ENCODE results near the gene DIP2C.
"Not testable (repeated sequence)": the region's sequence is repeated elsewhere in the genome, so short reads cannot be mapped to it uniquely, and the experiment has no call there.

Gene DIP2C

DNA sequence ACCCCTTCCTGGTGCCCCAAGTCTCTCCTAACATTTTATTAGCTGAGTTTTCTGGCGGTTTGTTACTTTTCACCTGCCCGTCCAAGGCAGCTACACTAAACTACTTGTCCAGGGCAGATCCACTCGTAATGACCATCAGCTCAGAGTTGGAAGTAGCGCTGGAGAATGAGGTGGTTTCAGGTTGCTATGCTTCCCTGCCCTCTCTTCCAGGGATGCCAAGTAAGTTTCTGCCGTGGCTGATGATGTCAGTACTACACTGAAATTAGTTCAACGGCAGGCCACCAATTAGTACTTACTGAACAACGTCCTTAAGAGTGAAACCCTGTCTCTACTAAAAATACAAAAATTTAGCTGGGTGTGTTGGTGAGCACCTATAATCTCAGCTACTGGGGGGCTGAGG, 55.2 kb downstream of the DIP2C start:
- H2AFZ ChIP-seq (ENCODE audit: low read length) = no peak overlapping the region
- no peak overlapping the region for H3K4me3 ChIP-seq (ENCODE audit: low read length, poor library complexity, severe bottlenecking)
- no peaks in the 10 kb centered on the region for H3F3A ChIP-seq (ENCODE audit: low read depth)
- no peaks in the 10 kb centered on the region for H3K36me3 ChIP-seq (ENCODE audit: insufficient read depth, low read length)
- H3K4me2 ChIP-seq (ENCODE audit: low read depth, low read length, poor library complexity, severe bottlenecking) = no peak overlapping the region
- H3K4me1 ChIP-seq (ENCODE audit: insufficient read depth, low read length, poor library complexity, severe bottlenecking) = peaks cover 6% of the 10 kb centered on the region
- no peaks in the 10 kb centered on the region for H3K9me2 ChIP-seq (replicated peaks; ENCODE audit: low read depth, low read length)
- no peaks in the 10 kb centered on the region for H3K9me3 ChIP-seq (ENCODE audit: insufficient read depth, low read depth, low read length)
- TF ChIP-seq, protein P1, sequence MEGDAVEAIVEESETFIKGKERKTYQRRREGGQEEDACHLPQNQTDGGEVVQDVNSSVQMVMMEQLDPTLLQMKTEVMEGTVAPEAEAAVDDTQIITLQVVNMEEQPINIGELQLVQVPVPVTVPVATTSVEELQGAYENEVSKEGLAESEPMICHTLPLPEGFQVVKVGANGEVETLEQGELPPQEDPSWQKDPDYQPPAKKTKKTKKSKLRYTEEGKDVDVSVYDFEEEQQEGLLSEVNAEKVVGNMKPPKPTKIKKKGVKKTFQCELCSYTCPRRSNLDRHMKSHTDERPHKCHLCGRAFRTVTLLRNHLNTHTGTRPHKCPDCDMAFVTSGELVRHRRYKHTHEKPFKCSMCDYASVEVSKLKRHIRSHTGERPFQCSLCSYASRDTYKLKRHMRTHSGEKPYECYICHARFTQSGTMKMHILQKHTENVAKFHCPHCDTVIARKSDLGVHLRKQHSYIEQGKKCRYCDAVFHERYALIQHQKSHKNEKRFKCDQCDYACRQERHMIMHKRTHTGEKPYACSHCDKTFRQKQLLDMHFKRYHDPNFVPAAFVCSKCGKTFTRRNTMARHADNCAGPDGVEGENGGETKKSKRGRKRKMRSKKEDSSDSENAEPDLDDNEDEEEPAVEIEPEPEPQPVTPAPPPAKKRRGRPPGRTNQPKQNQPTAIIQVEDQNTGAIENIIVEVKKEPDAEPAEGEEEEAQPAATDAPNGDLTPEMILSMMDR (conservative IDR thresholded peaks at IDR 0.05; ENCODE audit: low read length) = no peak
- no peak for TF ChIP-seq EZH2phosphoT487 (IDR thresholded peaks at IDR 0.05; ENCODE audit: borderline replicate concordance)
- no peaks in the 10 kb centered on the region for H3K27me3 ChIP-seq (ENCODE audit: insufficient read depth, low read length, poor library complexity, severe bottlenecking)
- H3K79me2 ChIP-seq (ENCODE audit: insufficient read depth, low read length) = no peaks in the 10 kb centered on the region
- H4K20me1 ChIP-seq (ENCODE audit: insufficient read depth, low read length, poor library complexity, severe bottlenecking) = no peaks in the 10 kb centered on the region
- no peak overlapping the region for H3K9ac ChIP-seq (ENCODE audit: low read depth, low read length, poor library complexity, severe bottlenecking)

DNA sequence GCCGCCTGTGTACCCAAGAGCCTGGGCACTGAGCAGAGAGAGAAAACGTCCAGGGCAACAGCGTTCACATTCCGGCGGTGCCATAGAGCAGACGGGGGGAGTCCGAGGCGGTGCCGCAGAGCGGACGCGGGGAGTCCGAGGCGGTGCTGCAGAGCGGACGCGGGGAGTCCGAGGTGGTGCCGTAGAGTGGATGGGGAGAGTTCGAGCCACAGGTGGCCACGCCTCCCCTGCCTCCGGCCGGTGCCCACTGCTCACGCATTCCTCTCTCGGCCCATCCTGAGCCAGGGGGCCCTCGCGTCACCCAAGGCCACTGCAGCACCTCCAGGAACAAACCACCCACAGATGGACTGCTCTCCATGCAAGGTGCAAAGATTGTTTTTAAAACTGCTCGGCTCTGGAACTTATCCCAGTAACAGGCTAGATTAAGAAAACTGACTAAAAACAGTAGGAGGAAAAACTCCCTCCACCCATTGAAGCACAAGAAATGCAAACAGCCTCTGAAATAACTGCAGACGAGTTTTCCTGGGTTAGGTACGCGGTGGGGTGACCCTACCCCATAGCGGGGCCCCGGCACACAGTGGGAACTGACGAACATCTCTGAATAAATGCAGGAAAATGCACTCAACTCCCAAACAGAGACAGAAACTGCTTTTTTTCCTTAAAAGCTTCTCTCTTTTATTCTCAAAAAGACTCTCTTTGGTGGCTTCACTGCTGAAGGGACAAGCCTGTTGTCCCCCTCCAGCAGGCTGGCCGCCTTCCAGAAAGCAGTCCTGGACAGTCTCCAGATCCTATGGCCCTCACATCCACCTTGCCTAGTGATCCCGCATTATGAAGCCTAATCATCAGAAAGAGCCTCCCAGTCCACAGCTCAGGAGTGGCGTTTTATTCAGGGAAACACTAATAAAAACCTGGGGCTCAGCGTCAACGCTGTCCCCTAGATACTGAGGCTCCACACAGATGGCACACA, 55.9 kb downstream of the DIP2C start:
- no peak overlapping the region for H3K4me3 ChIP-seq (ENCODE audit: low read length, poor library complexity, severe bottlenecking)
- H4K20me1 ChIP-seq (ENCODE audit: insufficient read depth, low read length, poor library complexity, severe bottlenecking) = no peaks in the 10 kb centered on the region
- H2AFZ ChIP-seq (ENCODE audit: low read length) = no peak overlapping the region
- TF ChIP-seq, protein P1 (conservative IDR thresholded peaks at IDR 0.05; ENCODE audit: low read length) = no peak
- no peak for TF ChIP-seq EZH2phosphoT487 (IDR thresholded peaks at IDR 0.05; ENCODE audit: borderline replicate concordance)
- H3K9me3 ChIP-seq (ENCODE audit: insufficient read depth, low read depth, low read length) = no peaks in the 10 kb centered on the region
- H3F3A ChIP-seq (ENCODE audit: low read depth) = no peaks in the 10 kb centered on the region
- H3K27me3 ChIP-seq (ENCODE audit: insufficient read depth, low read length, poor library complexity, severe bottlenecking) = no peaks in the 10 kb centered on the region
- no peaks in the 10 kb centered on the region for H3K79me2 ChIP-seq (ENCODE audit: insufficient read depth, low read length)
- no peaks in the 10 kb centered on the region for H3K36me3 ChIP-seq (ENCODE audit: insufficient read depth, low read length)
- H3K9ac ChIP-seq (ENCODE audit: low read depth, low read length, poor library complexity, severe bottlenecking) = no peak overlapping the region
- no peaks in the 10 kb centered on the region for H3K9me2 ChIP-seq (replicated peaks; ENCODE audit: low read depth, low read length)
- no peak overlapping the region for H3K4me2 ChIP-seq (ENCODE audit: low read depth, low read length, poor library complexity, severe bottlenecking)
- peaks cover 12% of the 10 kb centered on the region for H3K4me1 ChIP-seq (ENCODE audit: insufficient read depth, low read length, poor library complexity, severe bottlenecking)

DNA sequence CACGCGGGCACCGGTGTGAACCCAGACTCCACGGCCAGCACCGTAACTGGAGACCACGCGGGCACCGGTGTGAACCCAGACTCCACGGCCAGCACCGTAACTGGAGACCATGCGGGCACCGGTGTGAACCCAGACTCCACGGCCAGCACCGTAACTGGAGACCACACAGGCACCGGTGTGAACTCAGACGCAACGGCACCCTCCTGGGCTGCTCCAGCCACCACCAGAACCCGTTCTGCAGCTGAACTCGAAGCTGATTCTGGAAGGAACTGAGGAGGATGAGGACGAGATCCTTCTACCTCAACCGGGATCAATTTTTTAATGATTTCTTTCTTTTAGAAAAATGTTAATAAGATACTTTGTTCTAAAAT, 56.7 kb downstream of the DIP2C start:
- H3K27me3 ChIP-seq (ENCODE audit: insufficient read depth, low read length, poor library complexity, severe bottlenecking); H3K79me2 ChIP-seq (ENCODE audit: insufficient read depth, low read length); H3K4me3 ChIP-seq (ENCODE audit: low read length, poor library complexity, severe bottlenecking); H3K9ac ChIP-seq (ENCODE audit: low read depth, low read length, poor library complexity, severe bottlenecking); H3F3A ChIP-seq (ENCODE audit: low read depth); H2AFZ ChIP-seq (ENCODE audit: low read length); H4K20me1 ChIP-seq (ENCODE audit: insufficient read depth, low read length, poor library complexity, severe bottlenecking); H3K36me3 ChIP-seq (ENCODE audit: insufficient read depth, low read length); H3K4me2 ChIP-seq (ENCODE audit: low read depth, low read length, poor library complexity, severe bottlenecking); H3K9me3 ChIP-seq (ENCODE audit: insufficient read depth, low read depth, low read length); H3K9me2 ChIP-seq (replicated peaks; ENCODE audit: low read depth, low read length): not testable (repeated sequence)
- H3K4me1 ChIP-seq (ENCODE audit: insufficient read depth, low read length, poor library complexity, severe bottlenecking) = peaks cover 13% of the 10 kb centered on the region

DNA sequence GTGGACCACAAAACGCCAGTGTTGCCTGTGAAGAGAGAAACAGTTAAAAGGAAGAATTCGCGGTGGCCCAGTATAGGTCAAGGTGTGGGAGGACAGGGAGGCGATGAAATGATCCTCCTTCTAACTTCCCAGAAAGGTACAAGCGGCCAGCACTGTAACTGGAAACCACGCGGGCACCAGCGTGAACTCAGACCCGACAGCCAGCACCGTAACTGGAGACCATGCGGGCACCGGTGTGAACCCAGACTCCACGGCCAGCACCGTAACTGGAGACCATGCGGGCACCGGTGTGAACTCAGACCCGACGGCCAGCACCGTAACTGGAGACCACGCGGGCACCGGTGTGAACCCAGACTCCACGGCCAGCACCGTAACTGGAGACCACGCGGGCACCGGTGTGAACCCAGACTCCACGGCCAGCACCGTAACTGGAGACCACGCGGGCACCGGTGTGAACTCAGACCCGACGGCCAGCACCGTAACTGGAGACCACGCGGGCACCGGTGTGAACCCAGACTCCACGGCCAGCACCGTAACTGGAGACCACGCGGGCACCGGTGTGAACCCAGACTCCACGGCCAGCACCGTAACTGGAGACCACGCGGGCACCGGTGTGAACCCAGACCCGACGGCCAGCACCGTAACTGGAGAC, 57.2 kb downstream of the DIP2C start:
- H3K27me3 ChIP-seq (ENCODE audit: insufficient read depth, low read length, poor library complexity, severe bottlenecking); H3F3A ChIP-seq (ENCODE audit: low read depth); H4K20me1 ChIP-seq (ENCODE audit: insufficient read depth, low read length, poor library complexity, severe bottlenecking): not testable (repeated sequence)

More for the DNA sequence above, 57.2 kb downstream of the DIP2C start:
- not testable (repeated sequence) for H3K9me2 ChIP-seq (replicated peaks; ENCODE audit: low read depth, low read length); H3K9me3 ChIP-seq (ENCODE audit: insufficient read depth, low read depth, low read length); H3K4me3 ChIP-seq (ENCODE audit: low read length, poor library complexity, severe bottlenecking); H2AFZ ChIP-seq (ENCODE audit: low read length); H3K36me3 ChIP-seq (ENCODE audit: insufficient read depth, low read length); H3K79me2 ChIP-seq (ENCODE audit: insufficient read depth, low read length); H3K4me2 ChIP-seq (ENCODE audit: low read depth, low read length, poor library complexity, severe bottlenecking); H3K9ac ChIP-seq (ENCODE audit: low read depth, low read length, poor library complexity, severe bottlenecking)
- peaks cover 13% of the 10 kb centered on the region for H3K4me1 ChIP-seq (ENCODE audit: insufficient read depth, low read length, poor library complexity, severe bottlenecking)

Data from Loucy (cell line).